ENCODE results near the gene TMPRSS6. TPM values are rescaled to one million over a fixed set of nuclear protein-coding genes. Genes with fewer than 3 reads are reported as not detected.

Gene TMPRSS6
- total RNA-seq, 6 experiments from 2014 or later = 40.7 to 104 (median 60.6) TPM

DNA sequence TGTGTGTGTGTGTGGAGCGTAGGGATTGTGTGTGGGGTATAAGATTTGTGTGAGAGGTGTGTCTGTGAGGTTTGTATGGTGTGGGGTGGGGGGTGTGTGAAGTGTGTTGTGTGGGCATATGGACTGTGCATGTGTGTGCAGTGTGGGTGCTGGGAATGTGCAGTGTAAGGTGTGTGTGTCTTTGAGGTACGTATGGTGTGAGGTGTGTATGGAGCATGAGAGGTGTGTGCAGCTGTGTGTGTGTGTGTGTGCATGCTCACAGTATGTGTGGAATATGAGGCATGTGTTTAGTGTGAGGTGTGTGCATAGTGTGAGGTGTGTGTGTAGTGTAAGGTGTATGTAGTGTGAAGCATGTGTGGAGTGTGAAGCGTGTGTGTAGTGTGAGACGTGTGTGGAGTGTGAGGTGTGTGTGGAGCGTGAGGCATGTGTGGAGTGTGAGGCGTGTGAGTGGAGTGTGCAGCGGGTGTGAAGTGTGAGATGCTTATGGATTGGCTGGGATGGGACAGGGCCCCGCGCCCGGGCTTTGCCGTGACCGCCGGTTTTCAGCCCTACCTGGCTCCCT, 1.7 kb upstream of the TMPRSS6 start:
- ATAC-seq (no peak), DNase-seq (no peak)

GRCh38 chr22:37107816-37108621, 1.5 kb downstream of the TMPRSS6 start:
- H3K9me3 ChIP-seq = no peaks in the 10 kb centered on the region
- H3K4me3 ChIP-seq = peak overlapping the region; percentile 39 to 59 (median 58)
- WGBS (ENCODE audit: insufficient coverage, low coverage, low lambda C conversion rate, missing lambda C conversion rate) = 33% methylated on average over 14 of the region's 18 CpGs
- TF ChIP-seq POLR2A (IDR thresholded peaks at IDR 0.05) = no peak
- TF ChIP-seq, protein P1, sequence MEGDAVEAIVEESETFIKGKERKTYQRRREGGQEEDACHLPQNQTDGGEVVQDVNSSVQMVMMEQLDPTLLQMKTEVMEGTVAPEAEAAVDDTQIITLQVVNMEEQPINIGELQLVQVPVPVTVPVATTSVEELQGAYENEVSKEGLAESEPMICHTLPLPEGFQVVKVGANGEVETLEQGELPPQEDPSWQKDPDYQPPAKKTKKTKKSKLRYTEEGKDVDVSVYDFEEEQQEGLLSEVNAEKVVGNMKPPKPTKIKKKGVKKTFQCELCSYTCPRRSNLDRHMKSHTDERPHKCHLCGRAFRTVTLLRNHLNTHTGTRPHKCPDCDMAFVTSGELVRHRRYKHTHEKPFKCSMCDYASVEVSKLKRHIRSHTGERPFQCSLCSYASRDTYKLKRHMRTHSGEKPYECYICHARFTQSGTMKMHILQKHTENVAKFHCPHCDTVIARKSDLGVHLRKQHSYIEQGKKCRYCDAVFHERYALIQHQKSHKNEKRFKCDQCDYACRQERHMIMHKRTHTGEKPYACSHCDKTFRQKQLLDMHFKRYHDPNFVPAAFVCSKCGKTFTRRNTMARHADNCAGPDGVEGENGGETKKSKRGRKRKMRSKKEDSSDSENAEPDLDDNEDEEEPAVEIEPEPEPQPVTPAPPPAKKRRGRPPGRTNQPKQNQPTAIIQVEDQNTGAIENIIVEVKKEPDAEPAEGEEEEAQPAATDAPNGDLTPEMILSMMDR (IDR thresholded peaks at IDR 0.05) = no peak
- ATAC-seq (peak in 1 of 4 donors; percentile 33), DNase-seq (no peak)
- peak overlapping the region in 2 of 3 donors; percentile 52 to 75 for H3K27ac ChIP-seq
- H3K27me3 ChIP-seq = no peaks in the 10 kb centered on the region
- intact Hi-C loops (cut with DNase I) = no loop called here
- H3K4me1 ChIP-seq = peaks cover 0 to 27% (median 7%) of the 10 kb centered on the region in 4 donors
- no peaks in the 10 kb centered on the region for H3K36me3 ChIP-seq

More for the DNA sequence above, 1.7 kb upstream of the TMPRSS6 start:
- Histone ChIP-seq H3K36me3 (no peaks in the 10 kb centered on the region), H3K27ac (no peak overlapping the region), H3K27me3 (no peaks in the 10 kb centered on the region), H3K4me3 (no peak overlapping the region), H3K4me1 (peaks cover 0 to 29% (median 8%) of the 10 kb centered on the region in 4 donors), H3K9me3 (no peaks in the 10 kb centered on the region)
- TF ChIP-seq, protein P1 (IDR thresholded peaks at IDR 0.05) = no peak
- TF ChIP-seq POLR2A (IDR thresholded peaks at IDR 0.05) = no peak
- intact Hi-C loops (cut with DNase I) = no loop called here
- WGBS (ENCODE audit: insufficient coverage, low coverage, low lambda C conversion rate, missing lambda C conversion rate) = 91% methylated on average over 8 of the region's 13 CpGs

DNA sequence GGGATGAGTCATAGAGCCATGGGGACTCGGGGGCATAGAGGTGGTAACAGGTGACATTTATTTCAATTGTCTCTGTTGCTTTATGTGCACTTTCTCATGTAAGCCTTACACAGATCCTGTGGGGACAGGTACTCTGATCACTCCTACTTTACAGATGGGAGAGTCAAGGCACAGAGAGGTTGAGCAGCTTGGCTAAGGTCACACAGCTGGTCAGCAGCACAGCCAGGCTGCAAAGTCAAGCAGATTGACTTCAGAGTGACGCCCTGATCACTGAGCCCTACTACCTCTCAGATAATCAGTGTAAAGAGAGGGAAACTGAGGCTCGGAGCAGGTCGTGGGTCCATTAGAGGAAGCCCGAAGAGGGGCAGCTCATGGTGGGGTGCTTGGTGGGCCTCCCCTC, 3.5 kb downstream of the TMPRSS6 start:
- peaks cover 0 to 14% (median 0%) of the 10 kb centered on the region in 4 donors for H3K36me3 ChIP-seq
- intact Hi-C loops (cut with DNase I) = no loop called here
- no peak overlapping the region for H3K27ac ChIP-seq
- ATAC-seq (no peak), DNase-seq (no peak)
- peaks cover 0 to 14% (median 0%) of the 10 kb centered on the region in 4 donors for H3K4me1 ChIP-seq
- H3K27me3 ChIP-seq = no peaks in the 10 kb centered on the region
- H3K9me3 ChIP-seq = no peaks in the 10 kb centered on the region
- TF ChIP-seq, protein P1 (IDR thresholded peaks at IDR 0.05) = no peak
- no peak for TF ChIP-seq POLR2A (IDR thresholded peaks at IDR 0.05)
- WGBS (ENCODE audit: insufficient coverage, low coverage, low lambda C conversion rate, missing lambda C conversion rate) = 100% methylated on average over 2 of the region's 5 CpGs
- no peak overlapping the region for H3K4me3 ChIP-seq

DNA sequence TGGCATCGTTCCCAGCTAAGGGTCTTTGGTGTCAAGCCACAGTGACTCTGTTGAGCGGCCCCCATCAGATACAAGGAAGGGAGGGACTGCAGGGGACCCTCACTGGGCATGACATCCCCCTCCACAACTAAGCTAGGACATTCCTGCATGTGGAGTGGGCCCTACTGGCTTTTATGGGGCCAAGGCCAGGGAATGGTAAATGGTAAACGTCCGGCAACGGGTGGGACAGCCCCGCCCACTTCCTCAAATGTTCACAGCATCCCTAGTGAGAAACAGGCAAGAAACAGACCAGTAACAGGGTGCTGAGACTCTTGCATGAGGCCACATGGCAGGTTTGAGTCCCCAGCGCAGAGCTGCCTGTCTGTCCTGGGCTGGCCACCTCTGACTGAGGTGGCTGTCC, 4.4 kb downstream of the TMPRSS6 start:
- Histone ChIP-seq H3K9me3 (no peaks in the 10 kb centered on the region), H3K27me3 (no peaks in the 10 kb centered on the region), H3K4me3 (no peak overlapping the region), H3K36me3 (peaks cover 0 to 14% (median 0%) of the 10 kb centered on the region in 4 donors), H3K27ac (no peak overlapping the region), H3K4me1 (peaks cover 0 to 14% (median 0%) of the 10 kb centered on the region in 4 donors)
- 6% methylated on average over 3 of the region's 7 CpGs for WGBS (ENCODE audit: insufficient coverage, low coverage, low lambda C conversion rate, missing lambda C conversion rate)
- ATAC-seq (no peak), DNase-seq (no peak)
- TF ChIP-seq, protein P1 (IDR thresholded peaks at IDR 0.05) = no peak
- no peak for TF ChIP-seq POLR2A (IDR thresholded peaks at IDR 0.05)
- intact Hi-C loops (cut with DNase I) = no loop called here

All from right lobe of liver (tissue), 6 donors.